Measurements from ENCODE around the gene ENPP6. TPM values are rescaled to one million over a fixed set of nuclear protein-coding genes. Genes with fewer than 3 reads are reported as not detected.

Gene ENPP6
- total RNA-seq, 4 donors from 2014 or later: 0.97 TPM; not detected in 3

GRCh38 chr4:184237612-184238011 is 19.9 kb upstream of the ENPP6 start:
- no peak for TF ChIP-seq CTCF (IDR thresholded peaks at IDR 0.05)
- no peak for TF ChIP-seq POLR2A (IDR thresholded peaks at IDR 0.05)
- Histone ChIP-seq H3K27ac (no peak overlapping the region), H3K9me3 (no peaks in the 10 kb centered on the region), H3K4me1 (no peaks in the 10 kb centered on the region), H3K27me3 (no peaks in the 10 kb centered on the region), H3K36me3 (no peaks in the 10 kb centered on the region), H3K4me3 (no peak overlapping the region)
- intact Hi-C loops (cut with DNase I; ENCODE audit: low total_unique reads): no loop called here
- no peak for DNase-seq

GRCh38 chr4:184235526-184235925 is 17.9 kb upstream of the ENPP6 start:
- no peak overlapping the region for H3K27ac ChIP-seq
- intact Hi-C loops (cut with DNase I; ENCODE audit: low total_unique reads): no loop called here
- TF ChIP-seq CTCF (IDR thresholded peaks at IDR 0.05): no peak
- no peak for TF ChIP-seq POLR2A (IDR thresholded peaks at IDR 0.05)
- no peak for DNase-seq
- no peaks in the 10 kb centered on the region for H3K4me1 ChIP-seq
- H3K4me3 ChIP-seq: no peak overlapping the region
- H3K9me3 ChIP-seq: no peaks in the 10 kb centered on the region
- no peaks in the 10 kb centered on the region for H3K27me3 ChIP-seq
- H3K36me3 ChIP-seq: no peaks in the 10 kb centered on the region

- H3K27me3 ChIP-seq: no peaks in the 10 kb centered on the region
- H3K4me1 ChIP-seq: no peaks in the 10 kb centered on the region
- H3K36me3 ChIP-seq: no peaks in the 10 kb centered on the region
- intact Hi-C loops (cut with DNase I; ENCODE audit: low total_unique reads): no loop called here
- DNase-seq: no peak
- no peak overlapping the region for H3K27ac ChIP-seq
- no peaks in the 10 kb centered on the region for H3K9me3 ChIP-seq
- H3K4me3 ChIP-seq: no peak overlapping the region
- TF ChIP-seq CTCF (IDR thresholded peaks at IDR 0.05) (no peak), POLR2A (IDR thresholded peaks at IDR 0.05) (no peak)
Observed at GRCh38 chr4:184234155-184234554, 16.5 kb upstream of the ENPP6 start.

GRCh38 chr4:184232975-184233374 is 15.3 kb upstream of the ENPP6 start:
- H3K4me1 ChIP-seq: no peaks in the 10 kb centered on the region
- DNase-seq: no peak
- no peak for TF ChIP-seq POLR2A (IDR thresholded peaks at IDR 0.05)
- no peak for TF ChIP-seq CTCF (IDR thresholded peaks at IDR 0.05)
- H3K4me3 ChIP-seq: no peak overlapping the region
- intact Hi-C loops (cut with DNase I; ENCODE audit: low total_unique reads): no loop called here
- no peaks in the 10 kb centered on the region for H3K27me3 ChIP-seq
- no peaks in the 10 kb centered on the region for H3K9me3 ChIP-seq
- no peaks in the 10 kb centered on the region for H3K36me3 ChIP-seq
- H3K27ac ChIP-seq: no peak overlapping the region

GRCh38 chr4:184232202-184232601 is 14.5 kb upstream of the ENPP6 start:
- DNase-seq: no peak
- Histone ChIP-seq H3K9me3 (no peaks in the 10 kb centered on the region), H3K27ac (no peak overlapping the region), H3K36me3 (no peaks in the 10 kb centered on the region), H3K27me3 (no peaks in the 10 kb centered on the region), H3K4me3 (no peak overlapping the region), H3K4me1 (no peaks in the 10 kb centered on the region)
- intact Hi-C loops (cut with DNase I; ENCODE audit: low total_unique reads): no loop called here
- TF ChIP-seq POLR2A (IDR thresholded peaks at IDR 0.05): no peak
- no peak for TF ChIP-seq CTCF (IDR thresholded peaks at IDR 0.05)

Measured in uterus (tissue), 4 donors.